Neural cell (in vitro differentiated cells): ENCODE data around the gene DPEP1.

Source experiments
- POLR2AphosphoS5 ChIP-seq: IDR thresholded peaks from 2 replicates; pipeline ENCODE4 v1.6.1; 2012
- SMC3 ChIP-seq: fragments of 450-650 bp; conservative IDR thresholded peaks from 2 replicates; pipeline ENCODE4 v1.6.1; 2014; ENCODE audit warnings: antibody characterized with exemption, mild to moderate bottlenecking, moderate library complexity; ENCODE audit not compliant: poor library complexity
- TF ChIP-seq, protein P1 (sequence below): fragments of 450-650 bp; IDR thresholded peaks from 2 replicates; pipeline ENCODE4 v1.5.1; 2014; ENCODE audit warnings: antibody characterized with exemption, mild to moderate bottlenecking, moderate library complexity; ENCODE audit not compliant: poor library complexity, severe bottlenecking

DNA sequence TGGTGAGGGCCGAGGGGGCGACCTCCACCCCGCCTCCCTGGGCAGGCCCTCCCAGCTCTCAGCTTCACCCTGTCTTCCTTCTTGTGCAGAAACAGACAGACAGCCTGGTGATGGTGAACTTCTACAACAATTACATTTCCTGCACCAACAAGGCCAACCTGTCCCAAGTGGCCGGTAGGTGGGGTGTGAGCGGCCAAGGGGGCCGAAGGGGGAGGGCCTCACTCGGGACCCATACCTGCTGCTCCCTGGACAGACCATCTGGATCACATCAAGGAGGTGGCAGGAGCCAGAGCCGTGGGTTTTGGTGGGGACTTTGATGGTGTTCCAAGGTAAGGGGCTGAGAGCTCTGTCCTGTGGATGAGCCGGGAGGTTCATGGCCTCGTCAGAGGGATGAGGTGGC, 23.9 kb downstream of the DPEP1 start:
- no peak for TF ChIP-seq SMC3
- TF ChIP-seq, protein P1, sequence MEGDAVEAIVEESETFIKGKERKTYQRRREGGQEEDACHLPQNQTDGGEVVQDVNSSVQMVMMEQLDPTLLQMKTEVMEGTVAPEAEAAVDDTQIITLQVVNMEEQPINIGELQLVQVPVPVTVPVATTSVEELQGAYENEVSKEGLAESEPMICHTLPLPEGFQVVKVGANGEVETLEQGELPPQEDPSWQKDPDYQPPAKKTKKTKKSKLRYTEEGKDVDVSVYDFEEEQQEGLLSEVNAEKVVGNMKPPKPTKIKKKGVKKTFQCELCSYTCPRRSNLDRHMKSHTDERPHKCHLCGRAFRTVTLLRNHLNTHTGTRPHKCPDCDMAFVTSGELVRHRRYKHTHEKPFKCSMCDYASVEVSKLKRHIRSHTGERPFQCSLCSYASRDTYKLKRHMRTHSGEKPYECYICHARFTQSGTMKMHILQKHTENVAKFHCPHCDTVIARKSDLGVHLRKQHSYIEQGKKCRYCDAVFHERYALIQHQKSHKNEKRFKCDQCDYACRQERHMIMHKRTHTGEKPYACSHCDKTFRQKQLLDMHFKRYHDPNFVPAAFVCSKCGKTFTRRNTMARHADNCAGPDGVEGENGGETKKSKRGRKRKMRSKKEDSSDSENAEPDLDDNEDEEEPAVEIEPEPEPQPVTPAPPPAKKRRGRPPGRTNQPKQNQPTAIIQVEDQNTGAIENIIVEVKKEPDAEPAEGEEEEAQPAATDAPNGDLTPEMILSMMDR: no peak
- no peak for TF ChIP-seq POLR2AphosphoS5
